ENCODE measurements around the gene SREK1. TPM values are rescaled to one million over a fixed set of nuclear protein-coding genes. Genes with fewer than 3 reads are reported as not detected.

The SREK1 gene
- total and polyA plus RNA-seq, 2 donors (not counting 3 experiments of a cell fraction or from before 2014, with no cell fraction given) = 27.4 to 78.6 TPM

DNA sequence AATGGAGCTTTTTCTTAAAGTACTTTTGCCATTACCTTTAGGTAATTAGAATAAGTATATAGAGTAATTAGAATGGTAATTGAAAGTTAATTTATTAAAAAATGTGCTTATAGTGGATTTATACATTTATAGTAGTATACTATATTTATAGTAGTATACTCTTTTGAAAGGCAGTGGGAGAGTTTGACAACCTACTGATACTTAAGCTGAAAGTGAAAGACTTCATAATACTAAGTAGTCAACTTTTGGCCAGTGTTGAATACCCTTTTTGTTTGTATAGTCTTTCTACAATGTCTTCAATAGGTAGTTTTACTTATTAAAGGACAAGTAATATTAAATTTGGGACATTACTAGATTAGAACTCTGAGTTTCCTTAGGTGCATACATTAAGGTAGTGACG is 12.9 kb downstream of the SREK1 start:
- H3K4me2 ChIP-seq (ENCODE audit: insufficient read depth, low read length) = no peak overlapping the region
- CTCF ChIA-PET = interaction anchor here (1.2 to 1.6 kb wide), 5 partner anchors 14 to 416 kb away, joined by 3 to 7 read pairs (median 4); no protein-coding TSS in a partner anchor
- POLR2A ChIA-PET = no interaction called here
- H3K4me1 ChIP-seq (ENCODE audit: control insufficient read depth, extremely low read depth, insufficient read depth, low read length) = no peaks in the 10 kb centered on the region
- FAIRE-seq (no peak), DNase-seq (ENCODE audit: low read depth, low spot score) (no peak)
- H3K4me3 ChIP-seq (replicated peaks in 1 of 3; ENCODE audit: insufficient read depth in 1 of 3, low read depth in 1 of 3, low read length in 3 of 3) = no peak overlapping the region
- no peaks in the 10 kb centered on the region for H3K9me3 ChIP-seq (replicated peaks; ENCODE audit: control insufficient read depth, insufficient read depth, low read length)
- H3K79me2 ChIP-seq (ENCODE audit: control insufficient read depth, insufficient read depth, low read length) = peaks cover 64% of the 10 kb centered on the region
- H3K9ac ChIP-seq (replicated peaks; ENCODE audit: extremely low read depth, insufficient read depth, low read length) = no peak overlapping the region
- BruUV-seq (replicated peaks) = no TSS peak
- H2AFZ ChIP-seq (ENCODE audit: low read depth, low read length) = no peak overlapping the region
- peaks cover 3% of the 10 kb centered on the region for H4K20me1 ChIP-seq (replicated peaks; ENCODE audit: control insufficient read depth, extremely low read depth, insufficient read depth, low read length)
- no peaks in the 10 kb centered on the region for H3K27me3 ChIP-seq (ENCODE audit: control insufficient read depth in 2 of 2, insufficient read depth in 2 of 2, low read length in 2 of 2)
- H3K9me1 ChIP-seq (replicated peaks; ENCODE audit: control insufficient read depth, extremely low read depth, insufficient read depth, low read length) = no peaks in the 10 kb centered on the region
- H3K27ac ChIP-seq (ENCODE audit: insufficient read depth, low read depth, low read length) = no peak overlapping the region
- intact Hi-C loops (cut with micrococcal nuclease) (no loop called here), dilution Hi-C loops (cut with MboI; ENCODE audit: extremely low pct_ligation_motif_present, low sequenced_read_pairs) (no loop called here)
- TF ChIP-seq GATA2 (IDR thresholded peaks at IDR 0.05; ENCODE audit: insufficient read depth, insufficient read length, low read depth, low read length) (no peak), POLR2A (IDR thresholded peaks at IDR 0.05; ENCODE audit: low read depth, low read length) (no peak), EZH2 (IDR thresholded peaks at IDR 0.05; ENCODE audit: borderline replicate concordance, low read depth, low read length, severe bottlenecking) (no peak), JUN (IDR thresholded peaks at IDR 0.05; ENCODE audit: borderline replicate concordance, insufficient read depth, insufficient read length, low read depth) (no peak), POLR2AphosphoS5 (IDR thresholded peaks at IDR 0.05; ENCODE audit: insufficient read depth, low read depth, low read length) (no peak), FOS (IDR thresholded peaks at IDR 0.05; ENCODE audit: borderline replicate concordance, insufficient read depth, low read length) (no peak), MYC (IDR thresholded peaks at IDR 0.05; ENCODE audit: low read depth, low read length) (no peak)
- TF ChIP-seq, protein P1, sequence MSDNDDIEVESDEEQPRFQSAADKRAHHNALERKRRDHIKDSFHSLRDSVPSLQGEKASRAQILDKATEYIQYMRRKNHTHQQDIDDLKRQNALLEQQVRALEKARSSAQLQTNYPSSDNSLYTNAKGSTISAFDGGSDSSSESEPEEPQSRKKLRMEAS (IDR thresholded peaks at IDR 0.05; ENCODE audit: insufficient read depth, insufficient read length) = no peak
- TF ChIP-seq, protein P2, sequence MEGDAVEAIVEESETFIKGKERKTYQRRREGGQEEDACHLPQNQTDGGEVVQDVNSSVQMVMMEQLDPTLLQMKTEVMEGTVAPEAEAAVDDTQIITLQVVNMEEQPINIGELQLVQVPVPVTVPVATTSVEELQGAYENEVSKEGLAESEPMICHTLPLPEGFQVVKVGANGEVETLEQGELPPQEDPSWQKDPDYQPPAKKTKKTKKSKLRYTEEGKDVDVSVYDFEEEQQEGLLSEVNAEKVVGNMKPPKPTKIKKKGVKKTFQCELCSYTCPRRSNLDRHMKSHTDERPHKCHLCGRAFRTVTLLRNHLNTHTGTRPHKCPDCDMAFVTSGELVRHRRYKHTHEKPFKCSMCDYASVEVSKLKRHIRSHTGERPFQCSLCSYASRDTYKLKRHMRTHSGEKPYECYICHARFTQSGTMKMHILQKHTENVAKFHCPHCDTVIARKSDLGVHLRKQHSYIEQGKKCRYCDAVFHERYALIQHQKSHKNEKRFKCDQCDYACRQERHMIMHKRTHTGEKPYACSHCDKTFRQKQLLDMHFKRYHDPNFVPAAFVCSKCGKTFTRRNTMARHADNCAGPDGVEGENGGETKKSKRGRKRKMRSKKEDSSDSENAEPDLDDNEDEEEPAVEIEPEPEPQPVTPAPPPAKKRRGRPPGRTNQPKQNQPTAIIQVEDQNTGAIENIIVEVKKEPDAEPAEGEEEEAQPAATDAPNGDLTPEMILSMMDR (IDR thresholded peaks at IDR 0.05; ENCODE audit: extremely low read depth in 1 of 2, insufficient read depth in 1 of 2, low read depth in 1 of 2, low read length in 2 of 2) = no peak
- peaks cover 2 to 15% of the 10 kb centered on the region in 2 experiments for H3K36me3 ChIP-seq (ENCODE audit: control insufficient read depth in 2 of 2, extremely low read depth in 1 of 2, insufficient read depth in 2 of 2, low read length in 2 of 2)
